Suppressor macrophage treated with lipopolysaccharide for 1 hour (primary cell): ENCODE data around the gene HMBS.
"Not testable (repeated sequence)": the region's sequence is repeated elsewhere in the genome, so short reads cannot be mapped to it uniquely, and the experiment has no call there.

Experiments used
- DNase-seq, 3 donors: peaks; one replicate each; pipeline ENCODE4 v3.0.0-alpha.2; 2020 to 2022

The HMBS gene

GRCh38 chr11:119103161-119103664 is 18.5 kb downstream of the HMBS start:
- not testable (repeated sequence) for DNase-seq

GRCh38 chr11:119103793-119104192 is 19.1 kb downstream of the HMBS start:
- no peak for DNase-seq

- peak; percentile 93 to 98 (median 97) for DNase-seq
Observed at GRCh38 chr11:119106564-119107537, 22.2 kb downstream of the HMBS start, which contains the start of gene C2CD2L. C2CD2L (plus strand) TSS chr11:119107344; CDS start chr11:119107742, 398 bp downstream.

- peak in 1 of 3 donors; percentile 36 for DNase-seq
Observed at GRCh38 chr11:119107538-119108145, 23.0 kb downstream of the HMBS start.

GRCh38 chr11:119108146-119108856 is 23.6 kb downstream of the HMBS start:
- DNase-seq: peak; percentile 64 to 73 (median 70)

DNA sequence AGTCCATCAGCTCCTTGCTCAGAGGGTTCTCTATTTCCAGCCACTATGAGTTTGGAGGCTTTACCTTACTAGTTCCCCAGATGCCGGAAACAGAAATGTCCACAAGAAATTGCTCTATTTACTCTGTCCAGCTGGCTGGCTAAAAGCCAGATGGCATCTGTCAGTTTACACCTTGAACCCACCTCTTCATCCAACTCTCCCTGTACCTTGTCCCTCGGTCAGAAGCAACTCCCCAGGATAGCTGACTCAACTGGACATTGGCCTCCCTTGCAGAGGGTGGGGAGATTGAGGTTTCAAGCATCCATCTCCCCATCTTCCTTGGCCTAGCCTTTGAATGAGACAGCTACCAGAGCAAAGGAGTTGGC is 24.2 kb downstream of the HMBS start:
- DNase-seq: no peak

GRCh38 chr11:119109843-119110242 is 25.2 kb downstream of the HMBS start:
- DNase-seq: no peak

GRCh38 chr11:119110439-119110838 is 25.8 kb downstream of the HMBS start:
- DNase-seq: no peak

- no peak for DNase-seq
Observed at GRCh38 chr11:119111361-119111925, 26.8 kb downstream of the HMBS start.

GRCh38 chr11:119112314-119113020 is 27.8 kb downstream of the HMBS start:
- no peak for DNase-seq

DNA sequence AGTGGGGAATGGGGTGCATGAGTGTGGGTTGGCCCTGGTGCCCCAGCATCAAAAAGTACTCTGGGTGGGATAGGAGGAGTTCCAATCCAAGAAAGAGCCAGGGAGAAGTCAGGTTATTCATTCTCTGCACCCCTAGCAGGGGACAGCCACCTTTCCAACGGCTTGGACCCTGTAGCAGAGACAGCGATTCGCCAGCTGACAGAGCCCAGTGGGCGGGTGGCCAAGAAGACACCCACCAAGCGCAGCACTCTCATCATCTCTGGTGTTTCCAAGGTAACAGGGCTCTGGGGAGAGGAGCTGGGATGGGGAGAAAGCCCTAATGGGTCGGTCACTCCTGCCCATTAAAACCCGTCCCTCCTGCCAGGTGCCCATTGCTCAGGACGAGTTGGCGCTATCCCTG is 29.0 kb downstream of the HMBS start:
- no peak for DNase-seq

- DNase-seq: no peak
Observed at GRCh38 chr11:119114351-119114750, 29.7 kb downstream of the HMBS start.

DNA sequence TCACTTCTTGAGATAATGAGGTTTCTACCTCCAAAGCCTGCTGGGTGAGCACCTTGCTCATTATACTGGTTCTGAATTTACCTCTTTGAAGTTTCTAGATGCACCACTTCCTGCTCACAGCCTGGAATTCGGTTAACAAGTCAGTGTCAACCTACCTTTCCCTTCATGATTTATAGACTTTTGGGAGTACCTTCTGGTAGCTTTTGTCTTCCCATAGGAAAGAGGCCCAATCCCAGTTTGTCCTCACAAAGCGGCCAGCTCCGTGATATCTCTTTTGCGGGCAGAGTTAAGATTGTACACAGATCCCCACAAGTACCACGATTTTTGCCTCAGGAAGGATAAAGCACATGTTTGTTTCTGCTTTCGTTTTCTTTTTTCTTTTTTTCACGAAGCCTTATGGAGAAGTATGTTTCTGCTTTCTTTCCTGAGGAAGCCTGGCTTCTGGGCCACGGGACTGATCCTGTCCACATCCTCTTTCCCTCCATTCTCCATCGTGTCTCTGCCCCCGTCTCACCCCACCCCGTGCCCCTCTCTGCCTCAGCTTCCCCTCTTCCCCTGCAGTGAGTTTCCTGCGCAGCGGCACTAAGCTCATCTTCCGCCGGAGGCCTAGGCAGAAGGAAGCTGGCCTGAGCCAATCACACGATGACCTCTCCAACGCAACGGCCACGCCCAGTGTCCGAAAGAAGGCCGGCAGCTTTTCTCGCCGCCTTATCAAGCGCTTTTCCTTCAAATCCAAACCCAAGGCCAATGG is 31.0 kb downstream of the HMBS start:
- DNase-seq: peak; percentile 83 to 90 (median 87)

GRCh38 chr11:119116235-119116594 is 31.5 kb downstream of the HMBS start:
- DNase-seq: peak in 1 of 3 donors; percentile 12

DNA sequence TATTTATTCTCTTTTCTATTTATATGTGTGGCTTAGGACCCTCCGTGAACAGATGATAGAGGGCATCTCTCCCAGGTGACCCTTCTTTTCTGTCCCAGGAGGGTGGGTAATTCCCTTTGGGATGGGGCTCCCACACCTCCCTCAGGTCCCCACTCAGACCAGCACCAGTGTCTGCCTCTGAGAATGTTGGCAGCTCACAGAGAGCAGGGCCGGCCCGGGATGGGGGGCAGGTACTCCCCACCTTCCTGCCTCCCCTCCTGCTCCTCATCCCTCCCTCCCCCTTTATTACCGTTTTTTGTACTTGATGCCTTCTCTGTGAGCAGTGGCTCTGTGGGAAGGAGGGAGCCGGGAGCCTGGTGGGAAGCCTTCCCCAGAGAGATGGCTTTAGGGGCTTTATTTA is 31.9 kb downstream of the HMBS start:
- DNase-seq: no peak

DNA sequence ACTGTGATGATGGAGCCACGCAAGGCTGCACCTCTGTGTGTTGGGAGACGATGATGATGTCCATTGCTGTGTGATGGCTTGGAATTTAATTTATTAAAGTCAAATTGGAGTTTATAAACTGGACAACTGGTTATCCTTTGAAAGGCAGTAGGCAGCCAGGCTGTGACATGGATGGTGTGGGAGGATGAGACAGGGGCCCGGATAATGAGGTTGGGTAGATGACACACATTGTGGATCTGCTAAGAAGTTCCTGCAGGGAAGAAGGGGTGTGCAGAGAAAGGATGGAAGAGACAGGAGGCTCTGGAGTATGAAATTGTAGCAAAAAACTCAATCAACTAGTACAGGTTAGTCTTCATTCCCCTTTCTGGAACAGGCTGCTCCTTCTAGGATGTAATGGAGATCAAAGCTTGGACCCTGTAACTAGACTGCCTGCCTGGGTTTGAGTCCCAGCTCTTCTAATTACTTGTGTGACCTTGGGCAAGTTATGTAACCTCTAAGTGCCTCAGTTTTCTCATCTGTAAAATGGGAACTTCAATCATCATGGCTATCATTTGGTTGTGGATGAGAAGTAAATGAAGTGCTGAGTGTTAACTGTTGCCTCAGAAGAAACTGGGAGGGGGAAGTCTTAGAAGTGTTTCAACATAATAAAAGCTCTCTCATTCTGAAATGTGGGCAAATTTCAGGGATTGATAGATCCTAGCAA is 32.5 kb downstream of the HMBS start:
- DNase-seq: peak in 1 of 3 donors; percentile 25

DNA sequence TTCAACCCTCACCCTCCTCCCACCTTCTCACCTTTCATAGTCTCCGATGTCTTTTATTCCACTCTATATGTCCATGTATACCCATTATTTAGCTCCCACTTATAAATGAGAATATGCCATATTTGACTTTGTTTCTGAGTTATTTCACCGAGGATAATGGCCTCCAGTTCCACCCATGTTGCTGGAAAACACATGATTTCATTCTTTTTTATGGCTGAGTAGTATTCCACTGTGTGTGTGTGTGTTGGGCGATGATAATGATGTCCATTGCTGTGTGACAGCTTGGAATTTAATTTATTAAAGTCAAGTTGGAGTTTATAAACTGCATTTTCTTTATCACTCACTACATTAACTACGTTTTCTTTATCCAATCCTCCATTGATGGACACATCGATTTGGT is 33.5 kb downstream of the HMBS start:
- no peak for DNase-seq

- no peak for DNase-seq
Observed at GRCh38 chr11:119118946-119119345, 34.3 kb downstream of the HMBS start.

DNA sequence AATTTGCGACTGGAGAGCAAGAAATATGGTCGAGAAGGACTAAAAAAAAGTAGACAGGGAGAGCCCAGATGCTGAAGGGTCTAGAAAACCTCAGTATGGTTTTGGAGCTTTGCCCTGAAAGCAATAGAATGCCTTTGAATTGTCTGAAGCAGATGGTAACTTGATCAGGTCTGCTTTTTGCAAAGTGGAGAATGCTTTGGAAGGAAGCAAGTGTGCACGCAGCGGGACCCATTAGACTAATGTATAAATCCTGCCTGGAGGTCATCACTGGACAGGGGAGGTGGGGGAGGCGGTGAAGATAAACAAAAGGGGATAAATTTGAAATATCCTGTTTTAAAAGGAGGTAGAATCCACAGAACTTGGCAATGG is 35.9 kb downstream of the HMBS start:
- no peak for DNase-seq

DNA sequence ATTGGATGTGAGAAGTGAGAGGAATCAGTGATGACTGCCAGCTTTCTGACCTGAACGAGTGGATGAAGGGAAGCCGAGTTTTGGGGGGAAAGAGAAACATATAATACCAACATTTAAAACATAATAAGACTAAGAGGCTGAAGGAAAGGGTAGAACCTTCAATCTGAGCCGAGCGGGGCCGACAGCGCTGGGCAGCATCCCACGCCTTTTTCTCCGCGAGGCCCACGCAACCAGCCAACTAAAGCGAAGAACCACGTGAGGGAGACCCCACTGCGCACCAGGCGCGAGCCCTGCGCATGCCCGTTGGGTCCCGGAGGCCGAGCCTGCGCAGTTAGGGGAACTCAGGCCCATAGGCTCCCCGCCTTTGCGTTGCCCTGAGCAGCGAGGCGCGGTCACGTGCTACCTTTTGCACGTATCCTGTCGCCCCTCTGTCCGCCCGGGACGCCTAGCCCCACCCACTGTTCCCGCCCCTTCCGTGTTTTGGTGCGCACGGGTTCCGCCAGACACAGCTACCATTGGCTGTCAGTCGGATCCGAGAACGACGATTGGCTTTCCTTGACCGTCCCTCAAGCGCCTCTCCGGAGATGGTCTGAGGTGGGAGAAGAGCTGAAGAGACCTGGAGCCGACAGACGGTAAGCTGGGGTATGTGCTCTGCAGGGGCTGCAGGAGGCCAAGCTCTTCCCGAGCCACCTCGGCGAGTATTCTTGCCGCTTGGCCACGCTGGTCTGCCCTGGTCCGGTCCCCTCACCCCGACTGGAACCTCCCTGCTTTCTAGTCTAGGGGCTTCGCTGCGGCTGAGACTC is 36.5 kb downstream of the HMBS start, which contains the start of gene HINFP:
Gene HINFP, plus strand, starts transcription at position 573 of the 803 bp plus-strand sequence. CDS start 5,365 bp downstream, outside the sequence.
- DNase-seq: peak; percentile 99
